NCI-H2107 treated with DMSO at 0.1 percent for 48 hours (cell line): ENCODE data around the gene NPAS4.

ENCODE experiments used
- DNase-seq: peaks from one replicate; lab custom pipeline; 2025; ENCODE audit not compliant: unreplicated experiment; lab: John Stamatoyannopoulos, UW

NPAS4 gene

GRCh38 chr11:66475349-66476172 is 54.7 kb downstream of the NPAS4 start:
- DNase-seq, result no peak
